ENCODE measurements around the gene FAM83D. TPM values are rescaled to one million over a fixed set of nuclear protein-coding genes. Genes with fewer than 3 reads are reported as not detected.

FAM83D gene
- total RNA-seq, 1 experiment from 2014 or later: 86.3 TPM

DNA sequence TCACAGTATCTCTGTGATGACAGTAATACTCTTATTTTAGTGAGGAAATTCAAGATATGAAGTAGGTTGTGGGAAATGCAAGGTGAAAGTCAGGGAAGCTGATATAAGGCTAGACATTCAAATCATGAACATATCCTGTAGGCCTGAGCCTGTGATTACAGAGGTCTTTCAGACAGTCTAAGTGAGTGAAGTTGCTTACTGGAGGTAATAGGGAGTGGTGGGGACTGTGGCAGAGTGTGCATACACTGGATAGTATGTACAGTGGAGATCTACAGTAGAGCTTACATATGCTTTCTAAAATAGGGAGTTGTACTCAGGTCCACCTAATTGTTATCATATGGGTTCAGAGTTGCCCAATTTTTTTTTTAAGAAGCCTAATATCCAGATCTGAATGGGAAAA lies 39.0 kb downstream of the FAM83D start:
- DNase-seq: no peak
- Histone ChIP-seq H3K4me3 (ENCODE audit: low read depth, low read length) (no peak overlapping the region), H3K36me3 (ENCODE audit: control insufficient read depth, insufficient read depth, low read length) (peaks cover under 1% of the 10 kb centered on the region), H3K27me3 (replicated peaks; ENCODE audit: control insufficient read depth, insufficient read depth, low read length) (no peaks in the 10 kb centered on the region), H3K4me1 (peaks cover 25% of the 10 kb centered on the region), H3K9me3 (no peaks in the 10 kb centered on the region)
- Mint-ChIP-seq H3K27me3 (ENCODE audit: insufficient read depth, unreplicated experiment) (no peaks in the 10 kb centered on the region), H3K4me1 (ENCODE audit: low read depth, unreplicated experiment) (peaks cover 20% of the 10 kb centered on the region), H3K36me3 (ENCODE audit: insufficient read depth, unreplicated experiment) (peaks cover 24% of the 10 kb centered on the region), H3K9me3 (ENCODE audit: unreplicated experiment) (no peaks in the 10 kb centered on the region), H3K4me3 (ENCODE audit: unreplicated experiment) (no peak overlapping the region), H3K27ac (ENCODE audit: unreplicated experiment) (no peak overlapping the region)
- POLR2A ChIA-PET: interaction anchor here (0.9 kb wide), 1 partner anchor 39 kb away, joined by 3 read pairs; the partner anchor contains the start of gene FAM83D
- BruUV-seq (replicated peaks): no TSS peak
- TF ChIP-seq, protein P1, sequence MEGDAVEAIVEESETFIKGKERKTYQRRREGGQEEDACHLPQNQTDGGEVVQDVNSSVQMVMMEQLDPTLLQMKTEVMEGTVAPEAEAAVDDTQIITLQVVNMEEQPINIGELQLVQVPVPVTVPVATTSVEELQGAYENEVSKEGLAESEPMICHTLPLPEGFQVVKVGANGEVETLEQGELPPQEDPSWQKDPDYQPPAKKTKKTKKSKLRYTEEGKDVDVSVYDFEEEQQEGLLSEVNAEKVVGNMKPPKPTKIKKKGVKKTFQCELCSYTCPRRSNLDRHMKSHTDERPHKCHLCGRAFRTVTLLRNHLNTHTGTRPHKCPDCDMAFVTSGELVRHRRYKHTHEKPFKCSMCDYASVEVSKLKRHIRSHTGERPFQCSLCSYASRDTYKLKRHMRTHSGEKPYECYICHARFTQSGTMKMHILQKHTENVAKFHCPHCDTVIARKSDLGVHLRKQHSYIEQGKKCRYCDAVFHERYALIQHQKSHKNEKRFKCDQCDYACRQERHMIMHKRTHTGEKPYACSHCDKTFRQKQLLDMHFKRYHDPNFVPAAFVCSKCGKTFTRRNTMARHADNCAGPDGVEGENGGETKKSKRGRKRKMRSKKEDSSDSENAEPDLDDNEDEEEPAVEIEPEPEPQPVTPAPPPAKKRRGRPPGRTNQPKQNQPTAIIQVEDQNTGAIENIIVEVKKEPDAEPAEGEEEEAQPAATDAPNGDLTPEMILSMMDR (IDR thresholded peaks at IDR 0.05; ENCODE audit: insufficient read depth in 1 of 2, low read depth in 1 of 2, low read length in 1 of 2, severe bottlenecking in 1 of 2, unreplicated experiment in 1 of 2): no peak
- intact Hi-C loops (cut with micrococcal nuclease; ENCODE audit: unreplicated experiment): no loop called here
- CTCF ChIA-PET: no interaction called here

GRCh38 chr20:38968090-38968489 lies 41.9 kb downstream of the FAM83D start:
- Histone ChIP-seq H3K9me3 (no peaks in the 10 kb centered on the region), H3K4me3 (ENCODE audit: low read depth, low read length) (no peak overlapping the region), H3K4me1 (peaks cover 15% of the 10 kb centered on the region), H3K36me3 (ENCODE audit: control insufficient read depth, insufficient read depth, low read length) (peaks cover 2% of the 10 kb centered on the region), H3K27me3 (replicated peaks; ENCODE audit: control insufficient read depth, insufficient read depth, low read length) (no peaks in the 10 kb centered on the region)
- POLR2A ChIA-PET: interaction anchor here (0.6 kb wide), 1 partner anchor 425 kb away, joined by 4 read pairs; no protein-coding TSS in a partner anchor
- CTCF ChIA-PET: interaction anchor here (0.8 kb wide), 1 partner anchor 42 kb away, joined by 3 read pairs; the partner anchor contains the start of gene FAM83D
- BruUV-seq (replicated peaks): no TSS peak
- Mint-ChIP-seq H3K27me3 (ENCODE audit: insufficient read depth, unreplicated experiment) (no peaks in the 10 kb centered on the region), H3K4me3 (ENCODE audit: unreplicated experiment) (no peak overlapping the region), H3K36me3 (ENCODE audit: insufficient read depth, unreplicated experiment) (peaks cover 13% of the 10 kb centered on the region), H3K9me3 (ENCODE audit: unreplicated experiment) (no peaks in the 10 kb centered on the region), H3K4me1 (ENCODE audit: low read depth, unreplicated experiment) (peaks cover 1% of the 10 kb centered on the region), H3K27ac (ENCODE audit: unreplicated experiment) (no peak overlapping the region)
- TF ChIP-seq, protein P1 (IDR thresholded peaks at IDR 0.05; ENCODE audit: insufficient read depth in 1 of 2, low read depth in 1 of 2, low read length in 1 of 2, severe bottlenecking in 1 of 2, unreplicated experiment in 1 of 2): no peak
- intact Hi-C loops (cut with micrococcal nuclease; ENCODE audit: unreplicated experiment): no loop called here
- no peak for DNase-seq

DNA sequence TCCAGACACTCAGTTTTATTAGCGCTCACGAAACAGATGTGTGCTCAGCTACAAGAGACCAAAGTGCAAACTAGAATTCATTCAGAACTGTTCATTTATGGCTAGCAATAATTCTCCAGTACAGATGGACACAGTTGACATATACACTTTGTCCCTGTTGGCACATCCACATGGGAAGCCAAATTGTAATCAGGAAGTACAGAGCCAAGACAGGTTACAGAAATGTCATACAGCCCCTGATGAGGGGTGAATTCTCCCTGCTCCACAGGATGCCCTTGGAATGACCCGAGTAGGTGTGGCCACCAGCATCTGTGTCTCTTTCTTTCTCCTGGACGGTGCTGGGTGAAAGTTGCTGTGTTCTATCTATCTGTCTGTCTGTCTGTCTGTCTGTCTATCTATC lies 43.5 kb downstream of the FAM83D start:
- no peaks in the 10 kb centered on the region for H3K27me3 ChIP-seq (replicated peaks; ENCODE audit: control insufficient read depth, insufficient read depth, low read length)
- Mint-ChIP-seq H3K27ac (ENCODE audit: unreplicated experiment) (no peak overlapping the region), H3K9me3 (ENCODE audit: unreplicated experiment) (no peaks in the 10 kb centered on the region), H3K27me3 (ENCODE audit: insufficient read depth, unreplicated experiment) (no peaks in the 10 kb centered on the region), H3K4me3 (ENCODE audit: unreplicated experiment) (no peak overlapping the region), H3K36me3 (ENCODE audit: insufficient read depth, unreplicated experiment) (peaks cover 13% of the 10 kb centered on the region), H3K4me1 (ENCODE audit: low read depth, unreplicated experiment) (no peaks in the 10 kb centered on the region)
- H3K4me3 ChIP-seq (ENCODE audit: low read depth, low read length): no peak overlapping the region
- CTCF ChIA-PET: no interaction called here
- POLR2A ChIA-PET: no interaction called here
- DNase-seq: peak in 1 of 2 experiments; percentile 34
- H3K9me3 ChIP-seq: no peaks in the 10 kb centered on the region
- intact Hi-C loops (cut with micrococcal nuclease; ENCODE audit: unreplicated experiment): no loop called here
- TF ChIP-seq, protein P1 (IDR thresholded peaks at IDR 0.05; ENCODE audit: insufficient read depth in 1 of 2, low read depth in 1 of 2, low read length in 1 of 2, severe bottlenecking in 1 of 2, unreplicated experiment in 1 of 2): no peak
- peaks cover 11% of the 10 kb centered on the region for H3K4me1 ChIP-seq
- H3K36me3 ChIP-seq (ENCODE audit: control insufficient read depth, insufficient read depth, low read length): peaks cover 2% of the 10 kb centered on the region
- no TSS peak for BruUV-seq (replicated peaks)

Data from Caco-2 (cell line).